Mesendoderm (in vitro differentiated cells): Measurements from ENCODE around the gene TFE3.

ENCODE experiments used
- DNase-seq: peaks from one replicate; pipeline ENCODE4 v3.0.0; 2013
- H2AK5ac ChIP-seq: 2 replicates; pipeline ENCODE4 v1.6.1; 2013; ENCODE audit warnings: low read length, inconsistent platforms
- H2BK120ac ChIP-seq: 2 replicates; pipeline ENCODE4 v1.6.1; 2013; ENCODE audit warnings: low read depth, mild to moderate bottlenecking, low read length, moderate library complexity, mixed read lengths
- H2BK15ac ChIP-seq: replicated peaks from 2 replicates; pipeline ENCODE4 v1.6.1; 2013; ENCODE audit warnings: low read depth, mild to moderate bottlenecking, moderate library complexity
- H2BK5ac ChIP-seq: 2 replicates; pipeline ENCODE4 v1.6.1; 2013; ENCODE audit warnings: low read length, inconsistent platforms
- H3K18ac ChIP-seq: 2 replicates; pipeline ENCODE4 v1.6.1; 2013; ENCODE audit warnings: mild to moderate bottlenecking, low read length, mixed read lengths
- H3K23ac ChIP-seq: one replicate; pipeline ENCODE4 v1.6.1; 2013; ENCODE audit warnings: low read length
- H3K27ac ChIP-seq: 2 replicates; pipeline ENCODE4 v1.5.1; 2013; ENCODE audit warnings: low read depth, mild to moderate bottlenecking, inconsistent platforms, low read length, moderate library complexity
- H3K27me3 ChIP-seq: 2 replicates; pipeline ENCODE4 v1.6.1; 2013; ENCODE audit warnings: low read length, control low read depth, mild to moderate bottlenecking, inconsistent platforms; ENCODE audit not compliant: insufficient read depth, poor library complexity
- H3K36me3 ChIP-seq: 2 replicates; pipeline ENCODE4 v1.6.1; 2013; ENCODE audit warnings: low read length, inconsistent platforms; ENCODE audit not compliant: control insufficient read depth, insufficient read depth
- H3K4ac ChIP-seq: one replicate; pipeline ENCODE4 v1.6.1; 2013; ENCODE audit warnings: low read depth, mild to moderate bottlenecking, low read length, moderate library complexity
- H3K4me1 ChIP-seq: 2 replicates; pipeline ENCODE4 v1.6.1; 2013; ENCODE audit warnings: low read depth, low read length, inconsistent platforms; ENCODE audit not compliant: control insufficient read depth
- H3K4me2 ChIP-seq: 2 replicates; pipeline ENCODE4 v1.6.1; 2013; ENCODE audit warnings: low read length
- H3K4me3 ChIP-seq: 2 replicates; pipeline ENCODE4 v1.5.1; 2013; ENCODE audit warnings: mild to moderate bottlenecking, low read length
- H3K56ac ChIP-seq: one replicate; pipeline ENCODE4 v1.6.1; 2013; ENCODE audit warnings: low read length
- H3K79me1 ChIP-seq: 2 replicates; pipeline ENCODE4 v1.6.1; 2013; ENCODE audit warnings: low read length, inconsistent platforms
- H3K79me2 ChIP-seq: 2 replicates; pipeline ENCODE4 v1.6.1; 2013; ENCODE audit warnings: mild to moderate bottlenecking, low read length; ENCODE audit not compliant: control insufficient read depth, insufficient read depth
- H3K9ac ChIP-seq: 2 replicates; pipeline ENCODE4 v1.6.1; 2013; ENCODE audit warnings: low read length, inconsistent platforms
- H4K5ac ChIP-seq: one replicate; pipeline ENCODE4 v1.6.1; 2013; ENCODE audit warnings: low read length
- H4K8ac ChIP-seq: one replicate; pipeline ENCODE4 v1.6.1; 2013; ENCODE audit warnings: low read depth, mild to moderate bottlenecking, control low read depth, low read length, moderate library complexity
- WGBS: extraction: QIAGEN DNeasy Blood & Tissue Kit; methylation state at CpG from one replicate; pipeline ENCODE4 v1.1.7; 2013; ENCODE audit warnings: low lambda C conversion rate, missing lambda C conversion rate; ENCODE audit not compliant: insufficient coverage; ENCODE audit errors: extremely low coverage; 5-methylcytosine and 5-hydroxymethylcytosine counted together

Gene TFE3

GRCh38 chrX:48996969-48997368 lies 46.2 kb downstream of the TFE3 start:
- Histone ChIP-seq H2BK15ac (no peak overlapping the region), H3K4me1 (no peaks in the 10 kb centered on the region), H3K18ac (no peak overlapping the region), H4K5ac (no peak overlapping the region), H3K23ac (no peak overlapping the region), H3K27me3 (no peaks in the 10 kb centered on the region), H3K27ac (no peak overlapping the region), H4K8ac (no peak overlapping the region), H3K56ac (no peak overlapping the region), H3K79me1 (no peaks in the 10 kb centered on the region), H2BK120ac (no peak overlapping the region), H3K36me3 (no peaks in the 10 kb centered on the region), H2BK5ac (no peak overlapping the region), H3K4me3 (no peak overlapping the region), H3K9ac (no peak overlapping the region), H3K4ac (no peak overlapping the region), H3K4me2 (no peak overlapping the region), H2AK5ac (no peak overlapping the region), H3K79me2 (peaks cover 2% of the 10 kb centered on the region)
- DNase-seq: peak; percentile 23
- WGBS: no CpG with 5 or more reads among the region's 6 CpGs

DNA sequence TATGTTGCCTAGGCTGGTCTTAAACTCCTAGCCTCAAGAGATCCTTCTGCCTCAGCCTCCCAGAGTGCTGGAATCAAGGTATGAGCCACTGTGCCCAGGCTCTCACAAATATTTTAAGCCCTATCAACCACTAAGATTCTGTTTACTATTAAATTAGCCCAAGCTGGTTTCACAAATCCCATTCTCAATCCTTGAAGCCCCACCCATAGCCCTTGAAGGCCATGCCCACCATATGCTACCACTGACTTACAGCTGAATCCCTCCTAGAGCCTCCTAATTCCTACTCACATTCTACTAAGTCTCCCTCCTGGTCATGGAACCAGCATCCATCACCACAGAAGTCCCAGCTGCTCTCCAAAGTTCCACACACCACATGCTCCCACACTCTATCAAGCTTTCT lies 50.8 kb downstream of the TFE3 start:
- Histone ChIP-seq H3K23ac (no peak overlapping the region), H3K27ac (no peak overlapping the region), H3K36me3 (no peaks in the 10 kb centered on the region), H3K9ac (no peak overlapping the region), H3K4me3 (no peak overlapping the region), H3K27me3 (no peaks in the 10 kb centered on the region), H2BK120ac (no peak overlapping the region), H3K4me2 (no peak overlapping the region), H3K4ac (no peak overlapping the region), H4K5ac (no peak overlapping the region), H4K8ac (no peak overlapping the region), H3K79me2 (no peaks in the 10 kb centered on the region), H3K79me1 (no peaks in the 10 kb centered on the region), H3K18ac (no peak overlapping the region), H2BK15ac (no peak overlapping the region), H2AK5ac (no peak overlapping the region), H3K4me1 (no peaks in the 10 kb centered on the region), H3K56ac (no peak overlapping the region), H2BK5ac (no peak overlapping the region)
- DNase-seq: no peak

- no peaks in the 10 kb centered on the region for H3K79me2 ChIP-seq
- H4K5ac ChIP-seq: no peak overlapping the region
- H3K4me3 ChIP-seq: no peak overlapping the region
- no CpG with 5 or more reads among the region's 4 CpGs for WGBS
- H3K9ac ChIP-seq: no peak overlapping the region
- no peak overlapping the region for H2BK120ac ChIP-seq
- H2BK5ac ChIP-seq: no peak overlapping the region
- no peak overlapping the region for H3K4me2 ChIP-seq
- no peak overlapping the region for H3K4ac ChIP-seq
- H3K4me1 ChIP-seq: no peaks in the 10 kb centered on the region
- H3K27ac ChIP-seq: no peak overlapping the region
- H2BK15ac ChIP-seq: no peak overlapping the region
- H3K36me3 ChIP-seq: no peaks in the 10 kb centered on the region
- no peak overlapping the region for H2AK5ac ChIP-seq
- H3K23ac ChIP-seq: no peak overlapping the region
- H3K79me1 ChIP-seq: no peaks in the 10 kb centered on the region
- no peak overlapping the region for H3K56ac ChIP-seq
- no peak overlapping the region for H3K18ac ChIP-seq
- H3K27me3 ChIP-seq: no peaks in the 10 kb centered on the region
- no peak for DNase-seq
- no peak overlapping the region for H4K8ac ChIP-seq
Observed at GRCh38 chrX:48989483-48989882, 53.7 kb downstream of the TFE3 start.

- no peak overlapping the region for H4K5ac ChIP-seq
- H3K56ac ChIP-seq: no peak overlapping the region
- H2BK15ac ChIP-seq: no peak overlapping the region
- no peak overlapping the region for H3K23ac ChIP-seq
- no peak overlapping the region for H4K8ac ChIP-seq
- no peaks in the 10 kb centered on the region for H3K79me1 ChIP-seq
- H3K27ac ChIP-seq: no peak overlapping the region
- H3K27me3 ChIP-seq: no peaks in the 10 kb centered on the region
- H2BK120ac ChIP-seq: no peak overlapping the region
- H3K4me3 ChIP-seq: no peak overlapping the region
- no peak for DNase-seq
- no peak overlapping the region for H3K9ac ChIP-seq
- no CpG with 5 or more reads among the region's 3 CpGs for WGBS
- H3K4ac ChIP-seq: no peak overlapping the region
- no peak overlapping the region for H2BK5ac ChIP-seq
- H3K36me3 ChIP-seq: no peaks in the 10 kb centered on the region
- no peaks in the 10 kb centered on the region for H3K79me2 ChIP-seq
- no peaks in the 10 kb centered on the region for H3K4me1 ChIP-seq
- H3K4me2 ChIP-seq: no peak overlapping the region
- H3K18ac ChIP-seq: no peak overlapping the region
- H2AK5ac ChIP-seq: no peak overlapping the region
Observed at GRCh38 chrX:48983896-48984295, 59.3 kb downstream of the TFE3 start.

GRCh38 chrX:48983081-48983480 lies 60.1 kb downstream of the TFE3 start:
- no peak overlapping the region for H3K18ac ChIP-seq
- H2BK5ac ChIP-seq: no peak overlapping the region
- no peak overlapping the region for H2AK5ac ChIP-seq
- no peak overlapping the region for H4K5ac ChIP-seq
- DNase-seq: no peak
- no peaks in the 10 kb centered on the region for H3K79me2 ChIP-seq
- no peak overlapping the region for H4K8ac ChIP-seq
- no peak overlapping the region for H3K56ac ChIP-seq
- H3K23ac ChIP-seq: no peak overlapping the region
- WGBS: no CpG with 5 or more reads among the region's 17 CpGs
- no peak overlapping the region for H2BK15ac ChIP-seq
- no peak overlapping the region for H3K4ac ChIP-seq
- H3K27me3 ChIP-seq: no peaks in the 10 kb centered on the region
- H3K27ac ChIP-seq: no peak overlapping the region
- H3K4me1 ChIP-seq: no peaks in the 10 kb centered on the region
- no peak overlapping the region for H3K4me3 ChIP-seq
- no peak overlapping the region for H3K4me2 ChIP-seq
- H3K9ac ChIP-seq: no peak overlapping the region
- no peaks in the 10 kb centered on the region for H3K36me3 ChIP-seq
- H2BK120ac ChIP-seq: no peak overlapping the region
- no peaks in the 10 kb centered on the region for H3K79me1 ChIP-seq

DNA sequence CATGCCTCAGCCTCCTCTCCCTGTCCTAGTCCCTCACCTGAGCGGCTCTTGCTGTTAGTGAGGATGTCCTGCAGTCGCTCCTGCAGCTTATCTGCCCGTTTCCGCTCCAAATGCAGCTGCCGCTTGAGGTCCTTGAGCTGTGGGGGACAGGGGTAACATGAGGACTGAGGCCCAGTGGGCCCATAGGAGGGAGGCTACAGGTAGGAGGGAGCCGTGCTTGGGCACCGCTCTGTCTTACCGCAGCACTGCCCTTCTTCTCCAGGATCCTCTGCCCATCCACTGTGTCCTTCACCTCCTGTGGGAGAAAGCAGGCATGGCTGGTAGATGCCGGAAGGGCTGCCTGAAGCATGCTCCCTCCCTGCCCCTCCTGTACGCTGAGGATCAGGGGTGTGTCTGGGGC lies 62.0 kb downstream of the TFE3 start:
- Histone ChIP-seq H3K27me3 (no peaks in the 10 kb centered on the region), H2BK120ac (no peak overlapping the region), H2AK5ac (no peak overlapping the region), H3K4me1 (no peaks in the 10 kb centered on the region), H3K79me1 (no peaks in the 10 kb centered on the region), H4K5ac (no peak overlapping the region), H3K36me3 (no peaks in the 10 kb centered on the region), H3K4me3 (no peak overlapping the region), H3K9ac (no peak overlapping the region), H2BK15ac (no peak overlapping the region), H3K18ac (no peak overlapping the region), H3K79me2 (no peaks in the 10 kb centered on the region), H3K23ac (no peak overlapping the region), H3K4me2 (no peak overlapping the region), H4K8ac (no peak overlapping the region), H2BK5ac (no peak overlapping the region), H3K56ac (no peak overlapping the region), H3K4ac (no peak overlapping the region), H3K27ac (no peak overlapping the region)
- no CpG with 5 or more reads among the region's 10 CpGs for WGBS
- no peak for DNase-seq
